GM23338 (cell line): ENCODE results near the gene ST3GAL6. TPM values are rescaled to one million over a fixed set of nuclear protein-coding genes. Genes with fewer than 3 reads are reported as not detected.

Experiments used
- ATAC-seq: fragments of 200-7000 bp; cut with Tn5 transposase; 3 replicates; pipeline ENCODE4 v1.9.1; 2020
- DNase-seq: peaks from one replicate; pipeline ENCODE4 v3.0.0-alpha.2; 2015; ENCODE audit warnings: low spot score
- H2AFZ ChIP-seq: fragments of 200-600 bp; sonication (generic); 2 replicates; pipeline ENCODE4 v1.8.0; 2016; ENCODE audit warnings: antibody characterized with exemption, mild to moderate bottlenecking, moderate library complexity
- H3F3A ChIP-seq: fragments of 200-600 bp; sonication (generic); replicated peaks from 2 replicates; pipeline ENCODE4 v1.8.0; 2017; ENCODE audit warnings: antibody characterized with exemption, mixed run types, low read depth
- H3K27ac ChIP-seq: fragments of 200-600 bp; sonication (generic); 2 replicates; pipeline ENCODE4 v1.6.1; 2016; ENCODE audit warnings: low read depth
- H3K27me3 ChIP-seq: fragments of 200-600 bp; sonication (generic); 2 replicates; pipeline ENCODE4 v1.8.0; 2016; ENCODE audit warnings: mild to moderate bottlenecking, mixed run types, moderate library complexity; ENCODE audit not compliant: insufficient read depth
- H3K36me3 ChIP-seq: fragments of 200-600 bp; sonication (generic); 2 replicates; pipeline ENCODE4 v1.8.0; 2016; ENCODE audit warnings: mild to moderate bottlenecking; ENCODE audit not compliant: insufficient read depth
- H3K4me1 ChIP-seq: fragments of 200-600 bp; sonication (generic); 2 replicates; pipeline ENCODE4 v1.8.0; 2016; ENCODE audit warnings: mild to moderate bottlenecking, moderate library complexity; ENCODE audit not compliant: insufficient read depth
- H3K4me2 ChIP-seq: fragments of 200-600 bp; sonication (generic); 2 replicates; pipeline ENCODE4 v1.7.1; 2017; ENCODE audit warnings: mixed run types
- H3K4me3 ChIP-seq: fragments of 200-600 bp; sonication (generic); 2 replicates; pipeline ENCODE4 v1.6.1; 2016; ENCODE audit warnings: mixed run types
- H3K79me2 ChIP-seq: fragments of 200-600 bp; sonication (generic); replicated peaks from 2 replicates; pipeline ENCODE4 v1.8.0; 2017; ENCODE audit warnings: mild to moderate bottlenecking; ENCODE audit not compliant: insufficient read depth
- H3K9me2 ChIP-seq: fragments of 200-600 bp; sonication (generic); 2 replicates; pipeline ENCODE4 v1.8.0; 2017; ENCODE audit not compliant: insufficient read depth
- H4K20me1 ChIP-seq: fragments of 200-600 bp; sonication (generic); replicated peaks from 2 replicates; pipeline ENCODE4 v1.8.0; 2017; ENCODE audit warnings: mild to moderate bottlenecking; ENCODE audit not compliant: insufficient read depth
- H3K27ac Mint-ChIP-seq: 2 replicates; pipeline ENCODE4 v1.8.0; 2020; ENCODE audit warnings: inconsistent platforms, mild to moderate bottlenecking, moderate library complexity, mixed read lengths
- H3K27me3 Mint-ChIP-seq: 3 replicates; pipeline ENCODE4 v1.8.0; 2022; ENCODE audit warnings: low read depth, mild to moderate bottlenecking, moderate library complexity, mixed read lengths, inconsistent platforms; ENCODE audit not compliant: insufficient read depth, poor library complexity
- H3K36me3 Mint-ChIP-seq: 3 replicates; pipeline ENCODE4 v1.8.0; 2021; ENCODE audit warnings: low read depth, mild to moderate bottlenecking, inconsistent platforms, moderate library complexity, mixed read lengths
- H3K4me1 Mint-ChIP-seq: 3 replicates; pipeline ENCODE4 v1.8.0; 2020; ENCODE audit warnings: mild to moderate bottlenecking, inconsistent platforms, mixed read lengths
- H3K4me3 Mint-ChIP-seq: 3 replicates; pipeline ENCODE4 v1.8.0; 2021; ENCODE audit warnings: moderate library complexity, mild to moderate bottlenecking, inconsistent platforms, mixed read lengths
- H3K9me3 Mint-ChIP-seq: 3 replicates; pipeline ENCODE4 v1.8.0; 2020; ENCODE audit warnings: moderate library complexity, mild to moderate bottlenecking, inconsistent platforms, mixed read lengths
- CREB1 ChIP-seq: fragments of 250-450 bp; sonication (Bioruptor Pico); IDR thresholded peaks from 2 replicates; pipeline ENCODE4 v1.5.0; 2020; ENCODE audit warnings: low read depth, mild to moderate bottlenecking, moderate library complexity
- EZH2 ChIP-seq: fragments of 200-600 bp; sonication (generic); IDR thresholded peaks from one replicate; pipeline ENCODE4 v1.8.0; 2017; ENCODE audit warnings: antibody characterized with exemption, mild to moderate bottlenecking, low read depth; ENCODE audit not compliant: unreplicated experiment
- EZH2phosphoT487 ChIP-seq: fragments of 200-600 bp; sonication (generic); IDR thresholded peaks from one replicate; pipeline ENCODE4 v1.8.1; 2018; ENCODE audit warnings: antibody characterized with exemption; ENCODE audit not compliant: unreplicated experiment
- JUNB ChIP-seq: IDR thresholded peaks from one replicate; pipeline ENCODE4 v1.6.1; 2016; ENCODE audit warnings: antibody characterized with exemption; ENCODE audit not compliant: unreplicated experiment
- NANOG ChIP-seq: IDR thresholded peaks from 2 replicates; pipeline ENCODE4 v1.6.1; 2016; ENCODE audit warnings: antibody characterized with exemption, borderline replicate concordance
- POLR2AphosphoS5 ChIP-seq: IDR thresholded peaks from 2 replicates; pipeline ENCODE4 v1.6.1; 2016; ENCODE audit warnings: antibody characterized with exemption, low read depth
- STAT1 ChIP-seq: IDR thresholded peaks from one replicate; pipeline ENCODE4 v1.6.1; 2016; ENCODE audit warnings: antibody characterized with exemption; ENCODE audit not compliant: unreplicated experiment
- ZNF114 ChIP-seq: fragments of 250-450 bp; sonication (Bioruptor Pico); IDR thresholded peaks from 2 replicates; pipeline ENCODE4 v1.5.0; 2020; ENCODE audit warnings: mild to moderate bottlenecking, moderate library complexity
- ZNF462 ChIP-seq: fragments of 250-450 bp; sonication (Bioruptor Pico); IDR thresholded peaks from 2 replicates; pipeline ENCODE4 v1.5.0; 2020; ENCODE audit warnings: mild to moderate bottlenecking, moderate library complexity
- polyA plus RNA-seq: library from polyadenylated mRNA; unstranded; fragments of >200 nt; fragmentation: Nextera tagmentation; extraction: Ambion mirVana; gene quantifications from 2 replicates; pipeline ENCODE4 v1.2.1, GENCODE V29; 2016
- total RNA-seq: library from RNA; depleted of rRNA; stranded (reverse); fragments of >200 nt; shearing (Covaris generic); gene quantifications from 2 replicates; pipeline ENCODE4 v1.2.3, GENCODE V29; 2014
- TF ChIP-seq, protein P1 (sequence below): IDR thresholded peaks from 2 replicates; pipeline ENCODE4 v1.6.1; 2016; ENCODE audit warnings: antibody characterized with exemption
- TF ChIP-seq, protein P2 (sequence below): IDR thresholded peaks from one replicate; pipeline ENCODE4 v1.6.1; 2018; ENCODE audit warnings: antibody characterized with exemption; ENCODE audit not compliant: unreplicated experiment

ST3GAL6 gene
- total and polyA plus RNA-seq, 2 experiments from 2014 or later: 4.7 to 8.1 TPM

DNA sequence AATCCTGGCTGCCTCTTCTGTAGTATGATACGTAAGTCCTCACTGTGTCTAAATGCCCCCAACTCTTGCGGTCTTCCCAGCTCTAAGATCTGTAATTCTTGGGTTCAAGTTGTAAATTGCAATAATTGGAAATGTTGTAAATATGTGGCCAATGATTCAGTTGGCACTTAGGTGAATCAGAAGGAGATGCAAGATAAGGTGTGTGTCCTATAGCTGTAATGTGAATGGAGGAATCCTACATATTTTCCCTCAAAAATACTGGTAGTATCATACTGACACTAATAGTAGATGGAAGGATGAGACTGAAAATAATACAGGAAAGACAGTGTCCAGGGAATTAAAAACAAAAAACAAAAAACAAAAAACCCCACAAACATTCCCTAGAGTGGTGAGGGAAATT, 3.5 kb upstream of the ST3GAL6 start:
- H3K4me3 Mint-ChIP-seq: no peak overlapping the region
- Histone ChIP-seq H3K4me3 (no peak overlapping the region), H3F3A (no peaks in the 10 kb centered on the region), H3K4me2 (no peak overlapping the region), H3K79me2 (no peaks in the 10 kb centered on the region), H3K36me3 (no peaks in the 10 kb centered on the region), H3K4me1 (peaks cover 9% of the 10 kb centered on the region), H2AFZ (no peak overlapping the region), H3K27ac (no peak overlapping the region), H3K9me2 (no peaks in the 10 kb centered on the region), H4K20me1 (peaks cover 7% of the 10 kb centered on the region; the same call in 1 of the 2 replicates), H3K27me3 (no peaks in the 10 kb centered on the region)
- peaks cover 4% of the 10 kb centered on the region for H3K27me3 Mint-ChIP-seq
- no peak for DNase-seq
- TF ChIP-seq EZH2 (no peak), JUNB (no peak)
- peaks cover 20% of the 10 kb centered on the region for H3K4me1 Mint-ChIP-seq
- no peak for ATAC-seq
- H3K27ac Mint-ChIP-seq: 0 out of 2 replicates have a peak overlapping the region, but pooled peaks have one; percentile 19
- no peaks in the 10 kb centered on the region for H3K36me3 Mint-ChIP-seq
- no peaks in the 10 kb centered on the region for H3K9me3 Mint-ChIP-seq

DNA sequence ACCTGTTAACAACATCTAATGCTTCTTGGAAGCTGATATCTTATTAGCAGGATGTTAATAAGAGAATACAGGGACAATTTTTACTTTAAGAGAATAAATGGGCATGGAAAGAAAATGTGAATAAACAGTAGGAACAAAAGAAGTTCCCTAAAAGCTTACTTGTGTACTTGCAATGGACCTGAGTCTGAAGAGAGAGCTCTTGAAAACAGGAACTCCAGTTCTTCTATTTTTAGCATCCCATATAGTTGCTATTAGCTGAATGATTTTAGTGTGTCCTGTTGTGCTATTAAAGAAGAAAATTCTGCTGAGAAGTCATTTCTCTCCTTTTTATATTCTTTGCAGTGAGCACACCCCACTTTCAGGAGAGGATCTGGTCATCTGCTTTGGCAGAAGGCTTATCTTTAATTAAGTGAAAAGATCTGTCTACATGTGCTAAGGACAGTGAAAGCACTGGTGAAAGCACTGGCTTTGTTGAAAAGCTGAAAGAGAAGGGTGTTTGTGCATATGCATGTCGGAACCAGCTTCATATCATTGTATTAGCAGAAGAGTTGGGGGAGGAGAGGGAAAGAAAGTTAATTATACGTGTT, 1.4 kb upstream of the ST3GAL6 start:
- no peak overlapping the region for H3K4me3 Mint-ChIP-seq
- peaks cover 27% of the 10 kb centered on the region for H3K4me1 Mint-ChIP-seq
- Histone ChIP-seq H3K4me3 (no peak overlapping the region), H3K4me1 (peaks cover 13% of the 10 kb centered on the region), H3K9me2 (no peaks in the 10 kb centered on the region), H3K27me3 (no peaks in the 10 kb centered on the region), H3K79me2 (no peaks in the 10 kb centered on the region), H3K4me2 (no peak overlapping the region), H3F3A (no peaks in the 10 kb centered on the region), H4K20me1 (no peaks in the 10 kb centered on the region), H3K27ac (no peak overlapping the region), H2AFZ (no peak overlapping the region), H3K36me3 (no peaks in the 10 kb centered on the region)
- ATAC-seq: no peak
- H3K9me3 Mint-ChIP-seq: no peaks in the 10 kb centered on the region
- DNase-seq: no peak
- H3K27ac Mint-ChIP-seq: no peak overlapping the region
- TF ChIP-seq EZH2 (no peak), POLR2AphosphoS5 (no peak), STAT1 (no peak), CREB1 (CRISPR knock-in tag) (no peak), NANOG (no peak), EZH2phosphoT487 (no peak), ZNF114 (CRISPR knock-in tag) (no peak), ZNF462 (CRISPR knock-in tag) (no peak)
- TF ChIP-seq, protein P1, sequence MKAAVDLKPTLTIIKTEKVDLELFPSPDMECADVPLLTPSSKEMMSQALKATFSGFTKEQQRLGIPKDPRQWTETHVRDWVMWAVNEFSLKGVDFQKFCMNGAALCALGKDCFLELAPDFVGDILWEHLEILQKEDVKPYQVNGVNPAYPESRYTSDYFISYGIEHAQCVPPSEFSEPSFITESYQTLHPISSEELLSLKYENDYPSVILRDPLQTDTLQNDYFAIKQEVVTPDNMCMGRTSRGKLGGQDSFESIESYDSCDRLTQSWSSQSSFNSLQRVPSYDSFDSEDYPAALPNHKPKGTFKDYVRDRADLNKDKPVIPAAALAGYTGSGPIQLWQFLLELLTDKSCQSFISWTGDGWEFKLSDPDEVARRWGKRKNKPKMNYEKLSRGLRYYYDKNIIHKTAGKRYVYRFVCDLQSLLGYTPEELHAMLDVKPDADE: no peak
- TF ChIP-seq, protein P2, sequence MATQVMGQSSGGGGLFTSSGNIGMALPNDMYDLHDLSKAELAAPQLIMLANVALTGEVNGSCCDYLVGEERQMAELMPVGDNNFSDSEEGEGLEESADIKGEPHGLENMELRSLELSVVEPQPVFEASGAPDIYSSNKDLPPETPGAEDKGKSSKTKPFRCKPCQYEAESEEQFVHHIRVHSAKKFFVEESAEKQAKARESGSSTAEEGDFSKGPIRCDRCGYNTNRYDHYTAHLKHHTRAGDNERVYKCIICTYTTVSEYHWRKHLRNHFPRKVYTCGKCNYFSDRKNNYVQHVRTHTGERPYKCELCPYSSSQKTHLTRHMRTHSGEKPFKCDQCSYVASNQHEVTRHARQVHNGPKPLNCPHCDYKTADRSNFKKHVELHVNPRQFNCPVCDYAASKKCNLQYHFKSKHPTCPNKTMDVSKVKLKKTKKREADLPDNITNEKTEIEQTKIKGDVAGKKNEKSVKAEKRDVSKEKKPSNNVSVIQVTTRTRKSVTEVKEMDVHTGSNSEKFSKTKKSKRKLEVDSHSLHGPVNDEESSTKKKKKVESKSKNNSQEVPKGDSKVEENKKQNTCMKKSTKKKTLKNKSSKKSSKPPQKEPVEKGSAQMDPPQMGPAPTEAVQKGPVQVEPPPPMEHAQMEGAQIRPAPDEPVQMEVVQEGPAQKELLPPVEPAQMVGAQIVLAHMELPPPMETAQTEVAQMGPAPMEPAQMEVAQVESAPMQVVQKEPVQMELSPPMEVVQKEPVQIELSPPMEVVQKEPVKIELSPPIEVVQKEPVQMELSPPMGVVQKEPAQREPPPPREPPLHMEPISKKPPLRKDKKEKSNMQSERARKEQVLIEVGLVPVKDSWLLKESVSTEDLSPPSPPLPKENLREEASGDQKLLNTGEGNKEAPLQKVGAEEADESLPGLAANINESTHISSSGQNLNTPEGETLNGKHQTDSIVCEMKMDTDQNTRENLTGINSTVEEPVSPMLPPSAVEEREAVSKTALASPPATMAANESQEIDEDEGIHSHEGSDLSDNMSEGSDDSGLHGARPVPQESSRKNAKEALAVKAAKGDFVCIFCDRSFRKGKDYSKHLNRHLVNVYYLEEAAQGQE: no peak
- H3K36me3 Mint-ChIP-seq: no peaks in the 10 kb centered on the region
- H3K27me3 Mint-ChIP-seq: peaks cover 4% of the 10 kb centered on the region
